Stomach smooth muscle (tissue), 2 donors: ENCODE measurements around the gene CNPY1.
"Not testable (repeated sequence)": the region's sequence is repeated elsewhere in the genome, so short reads cannot be mapped to it uniquely, and the experiment has no call there.

ENCODE experiments used
- H3K27ac ChIP-seq: one replicate; pipeline ENCODE4 v1.7.0; 2013; ENCODE audit warnings: mild to moderate bottlenecking, low read length, inconsistent platforms
- H3K27me3 ChIP-seq, 2 donors: one replicate each; pipeline ENCODE4 v1.7.0; 2013; ENCODE audit warnings: low read length in 2 of 2; ENCODE audit not compliant: insufficient read depth in 2 of 2, control insufficient read depth in 1 of 2
- H3K36me3 ChIP-seq, 2 donors: one replicate each; pipeline ENCODE4 v1.7.0; 2013; ENCODE audit warnings: low read length in 2 of 2; ENCODE audit not compliant: control insufficient read depth in 2 of 2, insufficient read depth in 2 of 2
- H3K4me1 ChIP-seq: one replicate; pipeline ENCODE4 v1.7.0; 2013; ENCODE audit warnings: low read length; ENCODE audit not compliant: control insufficient read depth, insufficient read depth
- H3K4me3 ChIP-seq, 2 donors: one replicate each; pipeline ENCODE4 v1.7.0; 2013; ENCODE audit warnings: low read length in 2 of 2
- H3K9ac ChIP-seq, 2 donors: one replicate each; pipeline ENCODE4 v1.7.0; 2013; ENCODE audit warnings: low read length in 2 of 2, mild to moderate bottlenecking in 1 of 2
- H3K9me3 ChIP-seq, 2 donors: one replicate each; pipeline ENCODE4 v1.7.0; 2013; ENCODE audit warnings: low read length in 2 of 2; ENCODE audit not compliant: control insufficient read depth in 2 of 2
- donor health status: healthy.
- donor health status: Pancreatic carcinoma.

Gene CNPY1

DNA sequence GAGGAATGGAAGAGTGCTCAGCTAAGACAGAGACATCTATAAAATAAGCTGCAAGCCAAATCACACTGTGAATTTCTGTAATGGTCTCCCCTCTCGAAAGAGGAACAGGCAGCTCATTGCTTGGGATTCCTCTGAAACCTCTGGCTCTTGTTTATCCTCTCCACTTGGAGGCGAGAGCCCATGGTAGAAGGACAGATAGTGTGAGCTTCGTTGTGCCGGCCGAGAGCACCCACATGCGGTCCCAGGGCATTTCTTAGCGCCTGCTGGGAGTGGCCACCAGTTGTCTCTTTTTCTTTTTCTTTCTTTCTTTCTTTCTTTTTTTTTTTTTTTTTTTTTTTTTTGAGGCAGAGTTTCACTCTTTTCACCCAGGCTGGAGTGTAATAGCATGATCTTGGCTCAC is 26.2 kb downstream of the CNPY1 start:
- no peaks in the 10 kb centered on the region for H3K36me3 ChIP-seq
- H3K4me3 ChIP-seq = no peak overlapping the region
- H3K9ac ChIP-seq = no peak overlapping the region
- no peaks in the 10 kb centered on the region for H3K9me3 ChIP-seq
- no peaks in the 10 kb centered on the region for H3K4me1 ChIP-seq
- H3K27me3 ChIP-seq = peaks cover 25 to 29% of the 10 kb centered on the region in 2 donors
- H3K27ac ChIP-seq = no peak overlapping the region

DNA sequence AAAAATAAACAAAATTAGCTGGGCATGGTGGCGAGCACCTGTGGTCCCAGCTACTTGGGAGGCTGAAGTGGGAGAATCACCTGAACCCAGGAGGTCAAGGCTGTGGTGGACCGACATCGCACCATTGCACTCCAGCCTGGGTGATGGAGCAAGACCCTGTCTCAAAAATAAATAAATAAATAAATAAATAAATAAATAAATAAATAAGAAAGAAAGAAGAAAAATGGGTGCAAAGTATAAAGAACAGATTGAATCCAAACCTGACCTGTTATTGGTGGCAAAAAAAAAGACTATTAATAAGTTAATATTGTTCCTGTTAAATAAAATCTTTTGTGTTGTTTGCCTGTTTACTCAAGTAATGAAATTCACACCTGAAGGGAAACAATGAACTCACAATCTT is 27.0 kb downstream of the CNPY1 start:
- not testable (repeated sequence) for H3K9ac ChIP-seq, H3K4me3 ChIP-seq, H3K9me3 ChIP-seq, H3K27ac ChIP-seq, H3K4me1 ChIP-seq, H3K36me3 ChIP-seq
- peaks cover 25 to 27% of the 10 kb centered on the region in 2 donors for H3K27me3 ChIP-seq

DNA sequence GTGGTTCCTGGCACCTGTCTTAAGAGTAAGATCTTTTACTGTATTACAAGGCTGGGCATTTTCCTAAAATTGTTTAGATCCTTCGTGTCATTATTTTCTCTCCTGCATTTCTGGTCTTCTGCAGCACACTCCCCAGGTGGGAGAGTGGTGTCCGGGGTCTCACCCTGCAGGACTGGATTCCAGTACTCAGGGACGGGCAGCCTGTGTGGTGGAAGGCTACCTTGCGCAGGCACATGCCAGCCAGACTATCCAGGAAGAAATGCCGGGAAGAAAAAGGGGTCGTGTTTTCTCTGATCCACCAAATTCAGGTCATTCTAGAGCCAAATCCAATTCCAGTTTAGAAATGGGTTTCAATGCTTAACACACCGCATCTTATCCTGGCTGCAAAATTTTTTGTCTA is 27.7 kb downstream of the CNPY1 start:
- peaks cover 24 to 25% of the 10 kb centered on the region in 2 donors for H3K27me3 ChIP-seq
- H3K4me3 ChIP-seq = no peak overlapping the region
- no peaks in the 10 kb centered on the region for H3K9me3 ChIP-seq
- H3K4me1 ChIP-seq = no peaks in the 10 kb centered on the region
- no peaks in the 10 kb centered on the region for H3K36me3 ChIP-seq
- H3K27ac ChIP-seq = no peak overlapping the region
- H3K9ac ChIP-seq = no peak overlapping the region

DNA sequence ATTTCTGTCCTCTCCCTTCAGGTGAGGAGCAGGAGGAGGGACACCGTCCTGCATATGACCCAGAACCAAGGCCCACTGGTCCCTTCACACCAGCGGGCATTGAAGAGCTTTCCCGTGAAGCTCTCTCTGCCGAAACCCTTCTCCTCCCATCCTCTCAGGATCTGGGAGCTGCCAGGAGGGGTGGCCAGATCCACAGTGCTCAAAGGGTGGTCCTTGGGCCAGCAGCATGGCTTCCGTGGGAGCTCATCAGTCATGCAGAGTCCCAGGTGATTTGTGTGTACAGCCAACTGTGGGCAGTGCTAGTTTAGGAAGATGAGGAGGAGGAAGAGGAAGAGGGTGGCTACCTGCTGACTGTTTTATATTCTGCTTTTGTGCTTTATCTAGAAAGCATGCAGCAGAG is 28.4 kb downstream of the CNPY1 start:
- no peaks in the 10 kb centered on the region for H3K36me3 ChIP-seq
- H3K4me3 ChIP-seq = no peak overlapping the region
- no peak overlapping the region for H3K9ac ChIP-seq
- H3K27me3 ChIP-seq = peaks cover 22 to 28% of the 10 kb centered on the region in 2 donors
- no peaks in the 10 kb centered on the region for H3K9me3 ChIP-seq
- no peak overlapping the region for H3K27ac ChIP-seq
- no peaks in the 10 kb centered on the region for H3K4me1 ChIP-seq

DNA sequence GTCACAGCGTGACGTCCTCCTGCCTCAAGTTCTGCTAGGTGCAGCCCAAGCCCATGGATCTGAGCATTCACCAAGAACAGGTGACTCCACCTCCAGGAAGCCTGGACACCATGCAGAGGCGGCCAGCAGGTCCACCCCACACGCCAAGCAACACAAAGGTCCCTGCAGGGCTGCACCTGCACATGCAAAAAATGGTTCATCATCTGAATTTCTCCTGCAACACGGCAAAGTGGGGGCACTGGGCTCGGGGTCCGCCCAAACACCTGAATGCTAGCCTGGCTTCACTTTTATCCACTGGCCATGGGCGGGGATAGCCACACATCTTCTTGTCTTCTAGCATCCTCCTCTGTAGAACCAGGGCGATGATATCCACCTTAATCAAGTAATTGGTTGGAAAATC is 28.9 kb downstream of the CNPY1 start:
- Histone ChIP-seq H3K27me3 (peaks cover 22 to 31% of the 10 kb centered on the region in 2 donors), H3K4me3 (no peak overlapping the region), H3K36me3 (no peaks in the 10 kb centered on the region), H3K9me3 (no peaks in the 10 kb centered on the region), H3K27ac (no peak overlapping the region), H3K4me1 (no peaks in the 10 kb centered on the region), H3K9ac (no peak overlapping the region)

DNA sequence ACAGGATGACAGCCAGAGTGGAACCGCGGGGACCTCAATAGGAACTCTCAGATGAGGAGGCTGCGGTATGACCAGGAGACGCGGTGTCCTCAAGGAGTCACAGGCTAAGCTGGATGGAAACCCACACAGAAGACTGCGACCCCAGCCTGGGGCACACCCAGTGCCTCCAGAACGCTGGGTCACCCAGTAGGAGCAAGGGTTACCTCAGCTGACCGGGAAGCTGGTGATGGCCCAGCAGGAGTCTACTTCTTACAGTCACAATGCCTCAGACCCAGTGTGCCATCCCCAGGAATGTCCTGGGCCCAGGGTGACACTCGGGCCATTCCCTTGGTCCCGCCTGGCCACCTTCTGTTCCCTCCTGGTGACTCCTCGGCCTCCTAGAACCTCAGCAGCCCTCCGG is 29.9 kb downstream of the CNPY1 start:
- no peaks in the 10 kb centered on the region for H3K9me3 ChIP-seq
- H3K27me3 ChIP-seq = peaks cover 24 to 38% of the 10 kb centered on the region in 2 donors
- no peak overlapping the region for H3K4me3 ChIP-seq
- no peak overlapping the region for H3K9ac ChIP-seq
- H3K4me1 ChIP-seq = no peaks in the 10 kb centered on the region
- no peak overlapping the region for H3K27ac ChIP-seq
- H3K36me3 ChIP-seq = no peaks in the 10 kb centered on the region

DNA sequence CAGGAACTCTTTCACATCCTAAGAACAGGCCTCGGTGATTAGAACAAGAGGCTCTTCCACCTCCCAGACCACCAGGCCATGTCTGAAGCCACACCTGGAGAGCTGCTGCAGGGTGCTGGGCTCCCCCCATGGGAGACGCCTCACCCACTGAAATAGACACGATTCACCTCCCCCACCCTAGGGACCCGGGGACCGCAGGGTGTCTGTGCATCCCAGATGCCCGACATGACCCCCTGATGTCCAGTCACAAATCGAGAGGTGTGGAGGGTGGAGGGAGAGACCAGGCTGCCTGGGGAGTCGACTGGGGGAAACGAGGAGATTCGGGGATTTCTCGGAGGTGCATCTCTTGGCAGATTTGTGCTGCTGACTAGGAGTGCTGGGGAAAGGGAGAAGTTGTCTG is 31.0 kb downstream of the CNPY1 start:
- H3K27ac ChIP-seq = no peak overlapping the region
- no peaks in the 10 kb centered on the region for H3K36me3 ChIP-seq
- peaks cover 31 to 49% of the 10 kb centered on the region in 2 donors for H3K27me3 ChIP-seq
- no peaks in the 10 kb centered on the region for H3K4me1 ChIP-seq
- peaks cover 0 to 3% of the 10 kb centered on the region in 2 donors for H3K9me3 ChIP-seq
- no peak overlapping the region for H3K4me3 ChIP-seq
- H3K9ac ChIP-seq = no peak overlapping the region

DNA sequence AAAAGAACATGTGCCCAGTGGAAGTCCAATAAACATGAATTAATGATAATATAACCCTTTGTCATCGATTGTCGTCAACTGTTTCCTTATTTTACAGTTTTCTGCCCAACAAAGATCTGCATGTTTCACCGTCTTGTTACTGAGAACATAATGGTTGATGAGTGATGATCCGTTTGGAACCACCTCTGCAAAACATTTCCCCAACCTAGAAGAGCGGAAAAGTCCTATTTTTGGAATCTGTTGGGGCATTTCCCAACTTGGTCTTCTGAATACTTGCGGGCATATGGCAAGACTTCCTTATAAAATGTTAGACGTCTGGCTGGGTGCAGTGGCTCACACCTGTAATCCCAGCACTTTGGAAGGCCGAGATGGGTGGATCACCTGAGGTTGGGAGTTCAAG is 32.1 kb downstream of the CNPY1 start:
- no peaks in the 10 kb centered on the region for H3K36me3 ChIP-seq
- H3K27ac ChIP-seq = no peak overlapping the region
- peaks cover 38 to 59% of the 10 kb centered on the region in 2 donors for H3K27me3 ChIP-seq
- H3K9ac ChIP-seq = no peak overlapping the region
- H3K4me1 ChIP-seq = peaks cover 2% of the 10 kb centered on the region
- no peak overlapping the region for H3K4me3 ChIP-seq
- H3K9me3 ChIP-seq = peaks cover 0 to 3% of the 10 kb centered on the region in 2 donors

DNA sequence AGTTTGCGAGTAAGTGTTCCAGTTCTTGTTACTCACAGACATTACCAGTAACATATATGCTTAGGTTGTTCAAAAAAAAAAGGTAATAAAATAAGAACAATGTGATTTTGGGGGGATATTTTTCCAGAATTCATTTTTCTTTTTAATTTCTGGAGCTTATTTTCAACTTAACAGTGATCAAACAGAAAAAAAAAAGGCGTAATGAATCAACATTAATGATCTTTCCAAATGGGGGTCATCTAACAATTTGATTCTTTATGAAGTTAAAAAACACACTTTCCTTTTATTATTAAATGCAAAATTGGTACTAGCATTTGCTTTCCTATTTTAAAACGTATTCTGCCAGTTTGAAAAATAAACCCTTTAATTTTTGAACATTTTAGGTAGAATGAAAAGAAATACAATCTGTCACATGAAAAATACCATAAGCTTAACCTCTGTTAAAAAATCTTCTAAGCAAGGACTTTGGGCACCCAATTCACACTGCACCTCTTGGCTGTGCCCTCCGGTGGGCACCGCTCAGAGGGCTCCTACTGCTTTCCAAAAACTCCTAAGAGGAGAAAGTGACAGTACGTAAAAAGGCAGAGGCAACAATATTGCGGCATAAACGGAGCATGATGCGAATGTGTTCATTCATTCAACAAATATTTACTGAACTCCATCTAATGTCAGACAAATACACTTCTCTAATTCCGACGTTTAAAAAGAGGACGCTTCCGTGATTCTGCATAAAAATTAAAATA is 32.6 kb downstream of the CNPY1 start:
- no peak overlapping the region for H3K9ac ChIP-seq
- H3K4me1 ChIP-seq = peaks cover 2% of the 10 kb centered on the region
- no peak overlapping the region for H3K27ac ChIP-seq
- no peaks in the 10 kb centered on the region for H3K36me3 ChIP-seq
- H3K27me3 ChIP-seq = peaks cover 44 to 65% of the 10 kb centered on the region in 2 donors
- H3K9me3 ChIP-seq = peaks cover 0 to 3% of the 10 kb centered on the region in 2 donors
- no peak overlapping the region for H3K4me3 ChIP-seq

DNA sequence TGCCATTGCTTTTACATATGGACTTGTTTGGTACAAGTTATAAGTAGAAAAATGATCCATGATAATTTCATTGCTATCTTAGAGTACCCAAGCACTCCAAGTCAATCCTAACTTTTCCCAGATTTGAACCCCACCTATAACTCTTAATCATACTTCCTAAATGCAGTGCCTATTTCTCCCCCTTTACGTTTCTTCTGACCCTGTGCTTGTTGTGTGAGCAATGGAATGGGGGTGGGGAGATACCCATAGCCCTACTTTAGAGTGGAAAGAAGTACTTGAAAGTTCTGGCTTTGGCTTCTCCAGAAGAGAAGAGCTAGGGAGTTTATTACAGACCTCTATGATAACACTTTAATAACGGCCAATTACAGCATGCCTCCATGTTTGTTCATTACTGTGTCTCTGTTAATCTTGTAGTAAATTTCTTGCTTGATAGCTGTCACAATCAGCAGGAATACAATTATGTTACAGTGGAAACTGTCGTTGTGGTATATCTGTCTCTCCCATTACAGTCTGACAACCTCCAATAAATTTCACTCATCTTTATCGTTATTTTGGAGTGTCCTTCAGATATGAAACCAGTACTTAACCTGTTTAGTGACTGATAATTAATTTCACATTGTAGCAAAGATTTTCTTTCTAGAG is 34.0 kb downstream of the CNPY1 start:
- no peak overlapping the region for H3K4me3 ChIP-seq
- H3K4me1 ChIP-seq = peaks cover 2% of the 10 kb centered on the region
- peaks cover 0 to 3% of the 10 kb centered on the region in 2 donors for H3K9me3 ChIP-seq
- H3K27me3 ChIP-seq = peaks cover 51 to 73% of the 10 kb centered on the region in 2 donors
- H3K9ac ChIP-seq = no peak overlapping the region
- H3K36me3 ChIP-seq = no peaks in the 10 kb centered on the region
- no peak overlapping the region for H3K27ac ChIP-seq

DNA sequence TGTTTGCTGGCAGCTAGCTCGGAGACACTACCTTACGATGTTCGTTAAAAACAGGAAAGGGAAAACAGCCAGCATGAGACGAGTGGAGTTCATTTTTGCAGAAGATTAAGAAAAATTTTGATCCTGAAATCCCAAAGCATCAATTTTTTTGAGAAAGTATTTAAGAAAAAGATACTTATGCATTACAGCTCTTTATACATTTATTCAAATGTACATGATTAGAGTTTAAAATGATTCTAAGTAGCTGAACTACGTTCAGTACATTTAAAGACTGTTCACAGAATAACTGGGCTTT is 34.7 kb downstream of the CNPY1 start:
- H3K4me3 ChIP-seq = no peak overlapping the region
- H3K36me3 ChIP-seq = no peaks in the 10 kb centered on the region
- H3K4me1 ChIP-seq = peaks cover 2% of the 10 kb centered on the region
- no peak overlapping the region for H3K27ac ChIP-seq
- H3K9me3 ChIP-seq = peaks cover 0 to 3% of the 10 kb centered on the region in 2 donors
- peaks cover 50 to 75% of the 10 kb centered on the region in 2 donors for H3K27me3 ChIP-seq
- H3K9ac ChIP-seq = no peak overlapping the region
